Measurements from ENCODE around the gene TBC1D24. TPM values are rescaled to one million over a fixed set of nuclear protein-coding genes. Genes with fewer than 3 reads are reported as not detected.
A peak's percentile ranks its signal among the peaks of the same experiment; 100 is the strongest.

TBC1D24 gene
- total and polyA plus RNA-seq, 4 donors, result 0.38 to 15.6 (median 5.0) TPM

GRCh38 chr16:2511996-2512734, 37.2 kb downstream of the TBC1D24 start:
- H3K36me3 ChIP-seq (ENCODE audit: control insufficient read depth in 1 of 2, insufficient read depth in 2 of 2, low read length in 1 of 2), result no peaks in the 10 kb centered on the region
- WGBS, 2 donors, result 90 to 91% methylated on average over 17 of the region's 17 CpGs
- intact Hi-C loops (cut with DNase I), result no loop called here
- H3K4me1 ChIP-seq (ENCODE audit: control insufficient read depth in 1 of 2, insufficient read depth in 2 of 2, low read length in 2 of 2), result no peaks in the 10 kb centered on the region
- no peaks in the 10 kb centered on the region for H3K27me3 ChIP-seq (ENCODE audit: control insufficient read depth in 1 of 2, insufficient read depth in 2 of 2, low read length in 1 of 2)
- H3K4me3 ChIP-seq (ENCODE audit: low read length in 2 of 2), result no peak overlapping the region
- no peak overlapping the region for H3K27ac ChIP-seq (ENCODE audit: low read depth in 1 of 2, low read length in 2 of 2)
- H3K9me3 ChIP-seq (ENCODE audit: control insufficient read depth, low read length), result no peaks in the 10 kb centered on the region
- DNase-seq, result no peak
- no peak for ATAC-seq (ENCODE audit: low FRiP score)

GRCh38 chr16:2512735-2513404, 37.9 kb downstream of the TBC1D24 start:
- intact Hi-C loops (cut with DNase I), result no loop called here
- ATAC-seq (ENCODE audit: low FRiP score) (no peak), DNase-seq (peak in 1 of 2 donors; percentile 52)
- no peaks in the 10 kb centered on the region for H3K27me3 ChIP-seq (ENCODE audit: control insufficient read depth in 1 of 2, insufficient read depth in 2 of 2, low read length in 1 of 2)
- H3K27ac ChIP-seq (ENCODE audit: low read depth in 1 of 2, low read length in 2 of 2), result no peak overlapping the region
- H3K36me3 ChIP-seq (ENCODE audit: control insufficient read depth in 1 of 2, insufficient read depth in 2 of 2, low read length in 1 of 2), result no peaks in the 10 kb centered on the region
- no peaks in the 10 kb centered on the region for H3K4me1 ChIP-seq (ENCODE audit: control insufficient read depth in 1 of 2, insufficient read depth in 2 of 2, low read length in 2 of 2)
- WGBS, 2 donors, result 46 to 48% methylated on average over 14 to 15 of the region's 15 CpGs
- H3K4me3 ChIP-seq (ENCODE audit: low read length in 2 of 2), result no peak overlapping the region
- no peaks in the 10 kb centered on the region for H3K9me3 ChIP-seq (ENCODE audit: control insufficient read depth, low read length)

- ATAC-seq (ENCODE audit: low FRiP score) (peak; percentile 91), DNase-seq (peak; percentile 95 to 97)
- Histone ChIP-seq H3K4me3 (ENCODE audit: low read length in 2 of 2) (peak within 1 kb of the TSS; percentile 86 to 94), H3K9me3 (ENCODE audit: control insufficient read depth, low read length) (no peaks in the 10 kb centered on the region), H3K27me3 (ENCODE audit: control insufficient read depth in 1 of 2, insufficient read depth in 2 of 2, low read length in 1 of 2) (no peaks in the 10 kb centered on the region), H3K27ac (ENCODE audit: low read depth in 1 of 2, low read length in 2 of 2) (peak within 1 kb of the TSS; percentile 61 to 83), H3K4me1 (ENCODE audit: control insufficient read depth in 1 of 2, insufficient read depth in 2 of 2, low read length in 2 of 2) (no peaks in the 10 kb centered on the region), H3K36me3 (ENCODE audit: control insufficient read depth in 1 of 2, insufficient read depth in 2 of 2, low read length in 1 of 2) (no peaks in the 10 kb centered on the region)
- intact Hi-C loops (cut with DNase I), result no loop called here
- WGBS, 2 donors, result 1 to 2% methylated on average over 68 to 122 of the region's 122 CpGs
Measured at GRCh38 chr16:2513405-2514332, 38.7 kb downstream of the TBC1D24 start, which contains the start of gene ATP6V0C. Gene ATP6V0C, plus strand, starts transcription at chr16:2513952. Its CDS starts 152 bp downstream, at chr16:2514104.

- DNase-seq (peak; percentile 66 to 78), ATAC-seq (ENCODE audit: low FRiP score) (no peak)
- no peaks in the 10 kb centered on the region for H3K9me3 ChIP-seq (ENCODE audit: control insufficient read depth, low read length)
- peak overlapping the region; percentile 86 to 94 for H3K4me3 ChIP-seq (ENCODE audit: low read length in 2 of 2)
- 1 to 2% methylated on average over 19 to 63 of the region's 63 CpGs for WGBS, 2 donors
- H3K4me1 ChIP-seq (ENCODE audit: control insufficient read depth in 1 of 2, insufficient read depth in 2 of 2, low read length in 2 of 2), result no peaks in the 10 kb centered on the region
- no peaks in the 10 kb centered on the region for H3K27me3 ChIP-seq (ENCODE audit: control insufficient read depth in 1 of 2, insufficient read depth in 2 of 2, low read length in 1 of 2)
- no peaks in the 10 kb centered on the region for H3K36me3 ChIP-seq (ENCODE audit: control insufficient read depth in 1 of 2, insufficient read depth in 2 of 2, low read length in 1 of 2)
- H3K27ac ChIP-seq (ENCODE audit: low read depth in 1 of 2, low read length in 2 of 2), result peak overlapping the region; percentile 61 to 83
- intact Hi-C loops (cut with DNase I), result no loop called here
Measured at GRCh38 chr16:2514333-2515179, 39.6 kb downstream of the TBC1D24 start.

GRCh38 chr16:2515180-2515851, 40.4 kb downstream of the TBC1D24 start:
- intact Hi-C loops (cut with DNase I), result no loop called here
- DNase-seq (peak in 1 of 2 donors; percentile 63), ATAC-seq (ENCODE audit: low FRiP score) (no peak)
- H3K4me3 ChIP-seq (ENCODE audit: low read length in 2 of 2), result peak overlapping the region in 1 of 2 donors; percentile 94
- no peaks in the 10 kb centered on the region for H3K36me3 ChIP-seq (ENCODE audit: control insufficient read depth in 1 of 2, insufficient read depth in 2 of 2, low read length in 1 of 2)
- no peaks in the 10 kb centered on the region for H3K27me3 ChIP-seq (ENCODE audit: control insufficient read depth in 1 of 2, insufficient read depth in 2 of 2, low read length in 1 of 2)
- H3K9me3 ChIP-seq (ENCODE audit: control insufficient read depth, low read length), result no peaks in the 10 kb centered on the region
- peak overlapping the region in 1 of 2 donors; percentile 61 for H3K27ac ChIP-seq (ENCODE audit: low read depth in 1 of 2, low read length in 2 of 2)
- WGBS, 2 donors, result 37 to 39% methylated on average over 14 of the region's 14 CpGs
- no peaks in the 10 kb centered on the region for H3K4me1 ChIP-seq (ENCODE audit: control insufficient read depth in 1 of 2, insufficient read depth in 2 of 2, low read length in 2 of 2)

- H3K27ac ChIP-seq (ENCODE audit: low read depth in 1 of 2, low read length in 2 of 2), result no peak overlapping the region
- no peak for ATAC-seq (ENCODE audit: low FRiP score)
- 62 to 65% methylated on average over 11 of the region's 11 CpGs for WGBS, 2 donors
- no peaks in the 10 kb centered on the region for H3K4me1 ChIP-seq (ENCODE audit: control insufficient read depth in 1 of 2, insufficient read depth in 2 of 2, low read length in 2 of 2)
- peak; percentile 74 to 75 for DNase-seq
- no peaks in the 10 kb centered on the region for H3K9me3 ChIP-seq (ENCODE audit: control insufficient read depth, low read length)
- no peak overlapping the region for H3K4me3 ChIP-seq (ENCODE audit: low read length in 2 of 2)
- H3K36me3 ChIP-seq (ENCODE audit: control insufficient read depth in 1 of 2, insufficient read depth in 2 of 2, low read length in 1 of 2), result no peaks in the 10 kb centered on the region
- intact Hi-C loops (cut with DNase I), result no loop called here
- no peaks in the 10 kb centered on the region for H3K27me3 ChIP-seq (ENCODE audit: control insufficient read depth in 1 of 2, insufficient read depth in 2 of 2, low read length in 1 of 2)
Measured at GRCh38 chr16:2516391-2517240, 41.7 kb downstream of the TBC1D24 start.

GRCh38 chr16:2517954-2518605, 43.2 kb downstream of the TBC1D24 start:
- Histone ChIP-seq H3K9me3 (ENCODE audit: control insufficient read depth, low read length) (no peaks in the 10 kb centered on the region), H3K27ac (ENCODE audit: low read depth in 1 of 2, low read length in 2 of 2) (no peak overlapping the region), H3K4me1 (ENCODE audit: control insufficient read depth in 1 of 2, insufficient read depth in 2 of 2, low read length in 2 of 2) (no peaks in the 10 kb centered on the region), H3K27me3 (ENCODE audit: control insufficient read depth in 1 of 2, insufficient read depth in 2 of 2, low read length in 1 of 2) (no peaks in the 10 kb centered on the region), H3K36me3 (ENCODE audit: control insufficient read depth in 1 of 2, insufficient read depth in 2 of 2, low read length in 1 of 2) (no peaks in the 10 kb centered on the region), H3K4me3 (ENCODE audit: low read length in 2 of 2) (no peak overlapping the region)
- 73 to 78% methylated on average over 12 of the region's 12 CpGs for WGBS, 2 donors
- ATAC-seq (ENCODE audit: low FRiP score), result no peak
- peak in 1 of 2 donors; percentile 52 for DNase-seq
- intact Hi-C loops (cut with DNase I), result no loop called here
